K562 (cell line): Measurements from ENCODE around the gene WDR20. TPM values are rescaled to one million over a fixed set of nuclear protein-coding genes. Genes with fewer than 3 reads are reported as not detected.
"Not testable (repeated sequence)": the region's sequence is repeated elsewhere in the genome, so short reads cannot be mapped to it uniquely, and the experiment has no call there.

ENCODE experiments used
- ATAC-seq: fragments of 200-7000 bp; cut with Tn5 transposase; 3 replicates; pipeline ENCODE4 v1.9.1; 2020; ENCODE audit warnings: moderate library complexity
- BruUV-seq: library from RNA; stranded (reverse); fragments of 400-500 nt; replicated peaks from 2 replicates; lab custom pipeline; 2021; lab: Mats Ljungman, UMichigan
- CTCF ChIA-PET: fragments of 300-600 bp; formaldehyde crosslinking; extraction: SDS; loops from one replicate; lab custom pipeline; 2021; ENCODE audit warnings: low intra/inter-chr PET ratio; lab: Yijun Ruan, JAX
- POLR2A ChIA-PET: fragments of 300-600, 350-650 bp; sonication (Branson Sonifier 250); formaldehyde crosslinking; extraction: SDS; loops from one replicate; lab custom pipeline; 2021; ENCODE audit warnings: antibody characterized with exemption, inconsistent platforms; lab: Yijun Ruan, JAX
- DNase-seq, 4 experiments: peaks; one replicate each; pipeline versions ENCODE4 v3.0.0 to v3.0.0-alpha.2; 2011 to 2018; ENCODE audit warnings: low spot score in 3 of 4, mixed read lengths in 3 of 4; ENCODE audit errors: extremely low read depth in 1 of 4
- FAIRE-seq: peaks from 2 replicates; lab custom pipeline; 2011; peaks lifted over from hg19 to GRCh38; lab: Jason Lieb, UNC
- H2AFZ ChIP-seq: 2 replicates; pipeline ENCODE4 v1.6.0; 2011; ENCODE audit warnings: low read depth, low read length, control low read depth, inconsistent platforms
- H3K27ac ChIP-seq: fragments of 200-600 bp; 3 replicates; pipeline ENCODE4 v1.8.0; 2011; ENCODE audit warnings: low read depth, mild to moderate bottlenecking, control low read depth, inconsistent platforms, low read length, moderate library complexity, mixed read lengths; ENCODE audit errors: extremely low read depth
- H3K27me3 ChIP-seq, 2 experiments: fragments of 300-600 bp in 1 of 2; 2 replicates in 1 of 2; 3 replicates in 1 of 2; pipeline versions ENCODE4 v1.6.0 to v1.8.0; 2011; ENCODE audit warnings: inconsistent platforms in 2 of 2, low read length in 2 of 2, mild to moderate bottlenecking in 1 of 2, mixed read lengths in 1 of 2, moderate library complexity in 1 of 2; ENCODE audit not compliant: control insufficient read depth in 2 of 2, insufficient read depth in 2 of 2
- H3K36me3 ChIP-seq: fragments of 300-600 bp; 3 replicates; pipeline ENCODE4 v1.8.0; 2011; ENCODE audit warnings: mild to moderate bottlenecking, low read length, inconsistent platforms; ENCODE audit not compliant: control insufficient read depth, insufficient read depth
- H3K4me1 ChIP-seq, 2 experiments: fragments of 200-600 bp in 1 of 2; replicated peaks in 1 of 2; 2 replicates in 1 of 2; 3 replicates in 1 of 2; pipeline versions ENCODE4 v1.5.1 to v1.8.0; 2011; ENCODE audit warnings: inconsistent platforms in 2 of 2, low read length in 2 of 2, mild to moderate bottlenecking in 1 of 2, mixed read lengths in 1 of 2, moderate library complexity in 1 of 2; ENCODE audit not compliant: control insufficient read depth in 2 of 2, insufficient read depth in 2 of 2
- H3K4me2 ChIP-seq: 2 replicates; pipeline ENCODE4 v1.6.1; 2011; ENCODE audit warnings: low read length, control low read depth, inconsistent platforms, mixed read lengths; ENCODE audit not compliant: insufficient read depth
- H3K4me3 ChIP-seq: fragments of 200-600 bp; sonication (generic), shearing (Covaris generic); 2 replicates; pipeline ENCODE4 v1.5.1; 2016; ENCODE audit warnings: control low read depth, inconsistent platforms
- H3K79me2 ChIP-seq: fragments of 200-600 bp; 3 replicates; pipeline ENCODE4 v1.8.0; 2011; ENCODE audit warnings: low read length, inconsistent platforms; ENCODE audit not compliant: control insufficient read depth, insufficient read depth
- H3K9ac ChIP-seq, 2 experiments: 2 replicates each; pipeline versions ENCODE4 v1.6.0 to v1.6.1; 2011; ENCODE audit warnings: low read depth in 2 of 2, low read length in 2 of 2, control low read depth in 1 of 2, inconsistent platforms in 1 of 2, mild to moderate bottlenecking in 1 of 2, mixed read lengths in 1 of 2; ENCODE audit not compliant: insufficient read depth in 1 of 2
- H3K9me1 ChIP-seq: one replicate; pipeline ENCODE4 v1.6.0; 2011; ENCODE audit warnings: inconsistent platforms, mild to moderate bottlenecking, low read length, moderate library complexity; ENCODE audit not compliant: control insufficient read depth, insufficient read depth
- H3K9me3 ChIP-seq: replicated peaks from 2 replicates; pipeline ENCODE4 v1.5.1; 2011; ENCODE audit warnings: low read depth, low read length, inconsistent platforms; ENCODE audit not compliant: control insufficient read depth, insufficient read depth
- H4K20me1 ChIP-seq: replicated peaks from 2 replicates; pipeline ENCODE4 v1.6.1; 2011; ENCODE audit warnings: low read length, inconsistent platforms, mixed read lengths; ENCODE audit not compliant: control insufficient read depth, insufficient read depth
- MEIS2 ChIP-seq: fragments of 450-650 bp; IDR thresholded peaks from 2 replicates; pipeline ENCODE4 v1.6.1; 2014; ENCODE audit warnings: mild to moderate bottlenecking; ENCODE audit not compliant: partially characterized antibody
- PHF21A ChIP-seq: fragments of 450-650 bp; IDR thresholded peaks from 2 replicates; pipeline ENCODE4 v1.6.1; 2017; ENCODE audit warnings: low read depth, borderline replicate concordance
- WGBS: fragments of 100-300 bp; shearing (Covaris generic); methylation state at CpG from one replicate; pipeline ENCODE4 v1.1.6; 2016; ENCODE audit warnings: low coverage, mixed read lengths; ENCODE audit not compliant: insufficient coverage; ENCODE audit errors: missing lambda C conversion rate; 5-methylcytosine and 5-hydroxymethylcytosine counted together
- in situ Hi-C: fragments of 300-500 bp; cut with MboI; formaldehyde crosslinking; loops from 4 replicates; pipeline ENCODE4 v1.15.0; 2018; ENCODE audit warnings: inconsistent platforms, mixed read lengths
- intact Hi-C: fragments of 100-400 bp; cut with micrococcal nuclease; formaldehyde crosslinking; loops from 2 replicates; pipeline ENCODE4 v1.14.2; 2022
- polyA plus RNA-seq, 8 experiments: library from polyadenylated mRNA; depleted of rRNA in 4 of 8; stranded (reverse) in 5 of 8; unstranded in 3 of 8; fragments of >200 nt; fragmentation: Nextera tagmentation in 2 of 8; fragmentation: Illumina TruSeq in 1 of 8; extraction: Ambion mirVana in 2 of 8; extraction: Trizol in 1 of 8; gene quantifications; 2 replicates each; pipeline versions ENCODE4 v1.2.1 to v1.2.3, GENCODE V29; 2011 to 2014; ENCODE audit warnings: inconsistent platforms in 1 of 8, missing spikeins in 1 of 8
- total RNA-seq, 7 experiments: library from RNA; depleted of rRNA in 6 of 7; stranded (reverse); fragments of >200 nt in 6 of 7; fragmentation: Illumina TruSeq in 2 of 7; extraction: Trizol in 2 of 7; gene quantifications; 2 replicates each; pipeline versions ENCODE4 v1.2.1 to v1.2.3, GENCODE V29; 2011 to 2021; ENCODE audit warnings: low replicate concordance in 1 of 7

The WDR20 gene
- total and polyA plus RNA-seq, 9 of the 15 experiments (the other 6 are each of a cell fraction or from before 2014, with no cell fraction given), result 7.0 to 15.3 (median 11.8) TPM

DNA sequence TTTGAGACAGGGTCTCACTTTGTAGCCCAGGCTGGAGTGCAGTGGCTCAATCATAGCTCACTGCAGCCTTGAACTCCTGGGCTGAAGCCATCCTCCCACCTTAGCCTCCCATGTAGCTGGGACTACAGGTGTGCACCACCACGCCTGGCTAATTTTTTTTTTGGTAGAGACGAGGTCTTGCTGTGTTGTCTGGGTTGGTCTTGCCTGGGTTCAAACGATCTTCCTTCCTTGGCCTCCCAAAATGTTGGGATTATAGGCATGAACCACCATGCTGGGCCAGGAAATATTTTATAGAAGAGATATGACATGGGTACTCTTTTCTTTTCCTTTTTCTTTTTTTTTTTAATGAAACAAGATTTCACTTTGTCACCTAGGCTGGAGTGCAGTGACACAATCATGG, 11.7 kb downstream of the WDR20 start:
- H3K4me1 ChIP-seq, result peaks cover 4 to 19% of the 10 kb centered on the region in 2 experiments
- CTCF ChIA-PET, H3K27ac ChIP-seq, intact Hi-C loops, H3K27me3 ChIP-seq, H3K4me2 ChIP-seq, H3K9me1 ChIP-seq, H3K9ac ChIP-seq, H3K4me3 ChIP-seq, ATAC-seq, FAIRE-seq, BruUV-seq, in situ Hi-C loops, DNase-seq, H2AFZ ChIP-seq, H3K9me3 ChIP-seq, H4K20me1 ChIP-seq: not testable (repeated sequence)
- POLR2A ChIA-PET, result interaction anchor here (0.7 to 1.5 kb wide), 4 partner anchors 12 to 597 kb away, joined by 3 to 4 read pairs (median 3); partner anchors contain the start of gene WDR20
- peaks cover 84% of the 10 kb centered on the region for H3K79me2 ChIP-seq
- peaks cover 16% of the 10 kb centered on the region; the same call in 2 of the 3 replicates for H3K36me3 ChIP-seq
- 85% methylated on average over 3 of the region's 3 CpGs for WGBS

DNA sequence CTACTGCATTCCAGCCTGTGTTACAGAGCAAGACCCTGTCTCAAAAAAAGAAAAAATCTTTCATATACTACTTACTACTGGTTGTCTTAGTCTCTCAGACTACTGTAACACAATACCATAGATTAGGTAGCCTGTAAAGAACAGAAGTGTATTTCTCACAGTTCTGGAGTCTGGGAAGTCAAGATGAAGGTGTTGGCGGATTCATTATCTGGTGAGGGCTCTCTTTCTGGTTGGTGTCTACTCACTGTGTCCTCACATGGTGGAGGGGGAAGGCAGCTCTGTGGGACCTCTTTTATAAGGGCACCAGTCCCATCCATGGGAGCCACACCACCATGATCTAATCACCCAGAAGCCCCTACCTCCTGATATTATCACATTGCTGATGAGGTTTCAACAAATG, 14.4 kb downstream of the WDR20 start:
- BruUV-seq, result no TSS peak
- Histone ChIP-seq H3K27ac (peak overlapping the region; percentile 30; the same call in 1 of the 3 replicates), H3K27me3 (no peaks in the 10 kb centered on the region), H3K4me3 (no peak overlapping the region), H3K9me3 (peaks cover 4% of the 10 kb centered on the region), H3K4me1 (peaks cover 9 to 29% of the 10 kb centered on the region in 2 experiments), H3K4me2 (no peak overlapping the region; the same call in 1 of the 2 replicates), H4K20me1 (peaks cover 6% of the 10 kb centered on the region; the same call in 1 of the 2 replicates), H2AFZ (no peak overlapping the region), H3K79me2 (peaks cover 81% of the 10 kb centered on the region), H3K9me1 (no peaks in the 10 kb centered on the region), H3K36me3 (peaks cover 14% of the 10 kb centered on the region; the same call in 2 of the 3 replicates), H3K9ac (no peak overlapping the region)
- 91% methylated on average over 1 of the region's 1 CpG for WGBS
- DNase-seq (no peak), FAIRE-seq (no peak), ATAC-seq (peak; percentile 37; the same call in 1 of the 3 replicates)
- intact Hi-C loops, result no loop called here
- CTCF ChIA-PET, result no interaction called here
- POLR2A ChIA-PET, result interaction anchor here (0.7 to 1.7 kb wide), 3 partner anchors 10 to 77 kb away, joined by 3 to 9 read pairs (median 4); no protein-coding TSS in a partner anchor
- TF ChIP-seq PHF21A (no peak), MEIS2 (peak; percentile 59)
- in situ Hi-C loops, result no loop called here
